Muscle layer of colon (tissue), 2 donors: ENCODE measurements around the gene MX1.

Source experiments
- H3K27ac ChIP-seq: one replicate; pipeline ENCODE4 v1.7.0; 2013; ENCODE audit warnings: low read depth, mild to moderate bottlenecking, low read length, moderate library complexity
- H3K27me3 ChIP-seq, 2 donors: one replicate each; pipeline ENCODE4 v1.7.0; 2013; ENCODE audit warnings: low read length in 2 of 2, mild to moderate bottlenecking in 2 of 2; ENCODE audit not compliant: insufficient read depth in 2 of 2, control insufficient read depth in 1 of 2
- H3K36me3 ChIP-seq: one replicate; pipeline ENCODE4 v1.7.0; 2013; ENCODE audit warnings: mild to moderate bottlenecking, low read length; ENCODE audit not compliant: insufficient read depth
- H3K4me1 ChIP-seq: one replicate; pipeline ENCODE4 v1.7.0; 2013; ENCODE audit warnings: mild to moderate bottlenecking, low read length; ENCODE audit not compliant: insufficient read depth
- H3K4me3 ChIP-seq, 2 donors: one replicate each; pipeline ENCODE4 v1.7.0; 2013; ENCODE audit warnings: low read length in 2 of 2, low read depth in 1 of 2, mild to moderate bottlenecking in 1 of 2, moderate library complexity in 1 of 2
- H3K9ac ChIP-seq: one replicate; pipeline ENCODE4 v1.7.0; 2013; ENCODE audit warnings: low read length
- H3K9me3 ChIP-seq: one replicate; pipeline ENCODE4 v1.7.0; 2013; ENCODE audit warnings: mild to moderate bottlenecking, low read length
- donor health status: abdominal sarcoma.
- donor health status: Adenocarcinoma of cecum.

MX1 gene

GRCh38 chr21:41500931-41501381 lies 74.9 kb downstream of the MX1 start:
- H3K9ac ChIP-seq, result no peak overlapping the region
- no peaks in the 10 kb centered on the region for H3K9me3 ChIP-seq
- peaks cover 0 to 4% of the 10 kb centered on the region in 2 donors for H3K27me3 ChIP-seq
- no peaks in the 10 kb centered on the region for H3K4me1 ChIP-seq
- no peaks in the 10 kb centered on the region for H3K36me3 ChIP-seq
- H3K27ac ChIP-seq, result no peak overlapping the region
- no peak overlapping the region for H3K4me3 ChIP-seq

DNA sequence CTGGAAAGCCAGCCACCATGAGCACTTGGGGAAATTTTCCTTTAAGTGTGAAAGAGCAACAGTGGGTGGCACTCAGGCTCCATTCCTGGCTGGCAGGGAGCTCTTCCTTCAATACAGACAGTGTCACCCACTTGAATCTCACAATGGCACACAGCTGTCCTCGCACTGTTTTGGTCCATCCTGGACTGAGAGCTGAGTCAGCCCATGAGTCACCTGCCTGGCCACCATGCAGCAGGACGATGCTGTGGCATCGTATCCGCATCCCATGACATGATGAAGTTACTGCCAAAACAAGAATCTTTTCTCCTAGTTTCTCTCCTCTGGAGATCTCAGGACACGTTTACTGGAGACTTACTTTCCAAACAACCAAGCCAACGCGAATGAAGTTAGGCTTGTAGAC lies 75.9 kb downstream of the MX1 start:
- Histone ChIP-seq H3K9ac (no peak overlapping the region), H3K9me3 (no peaks in the 10 kb centered on the region), H3K4me1 (no peaks in the 10 kb centered on the region), H3K36me3 (no peaks in the 10 kb centered on the region), H3K27me3 (peaks cover 0 to 12% of the 10 kb centered on the region in 2 donors), H3K4me3 (no peak overlapping the region), H3K27ac (no peak overlapping the region)

DNA sequence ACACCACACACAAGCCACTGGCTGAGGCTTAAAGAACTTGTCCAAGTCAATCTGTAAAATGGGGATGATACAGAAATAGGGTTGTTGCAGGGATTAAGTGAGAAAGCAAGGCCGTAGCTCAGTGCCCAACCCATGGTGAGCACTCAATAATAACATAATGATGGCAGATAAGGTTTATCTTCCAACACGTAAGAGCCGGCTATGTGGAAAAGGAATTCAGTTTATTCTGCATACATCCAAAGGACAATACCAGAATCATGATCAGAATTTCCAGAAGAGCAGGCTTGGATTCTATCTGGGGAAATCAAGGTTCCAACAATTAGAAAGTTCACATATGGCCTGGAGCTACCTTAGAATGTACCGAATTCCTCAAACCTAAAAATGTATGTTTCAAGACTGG lies 77.3 kb downstream of the MX1 start:
- no peak overlapping the region for H3K27ac ChIP-seq
- no peaks in the 10 kb centered on the region for H3K9me3 ChIP-seq
- no peaks in the 10 kb centered on the region for H3K4me1 ChIP-seq
- no peak overlapping the region for H3K4me3 ChIP-seq
- H3K27me3 ChIP-seq, result peaks cover 0 to 24% of the 10 kb centered on the region in 2 donors
- H3K9ac ChIP-seq, result no peak overlapping the region
- H3K36me3 ChIP-seq, result no peaks in the 10 kb centered on the region

DNA sequence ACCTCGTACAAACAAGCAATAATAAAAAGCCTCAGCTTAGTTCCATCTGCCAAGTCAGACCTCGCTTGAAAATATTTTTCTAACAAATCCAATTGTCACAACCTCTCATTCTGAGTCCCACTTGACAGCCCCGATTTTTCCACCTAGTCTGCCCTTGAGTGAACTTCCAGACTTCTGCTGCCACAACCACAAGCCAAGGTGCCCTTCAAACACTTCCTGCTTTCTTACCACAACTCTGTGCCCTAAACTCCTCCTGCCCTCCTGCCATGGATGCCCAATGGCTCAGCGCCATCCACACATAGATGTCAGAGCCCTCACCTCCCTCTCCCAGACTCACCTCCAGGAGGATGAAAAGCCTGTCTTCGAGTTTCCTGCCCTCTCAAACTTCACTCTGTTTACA lies 78.0 kb downstream of the MX1 start:
- H3K27me3 ChIP-seq, result peaks cover 7 to 31% of the 10 kb centered on the region in 2 donors
- no peaks in the 10 kb centered on the region for H3K36me3 ChIP-seq
- H3K27ac ChIP-seq, result no peak overlapping the region
- H3K4me1 ChIP-seq, result no peaks in the 10 kb centered on the region
- no peak overlapping the region for H3K4me3 ChIP-seq
- H3K9me3 ChIP-seq, result no peaks in the 10 kb centered on the region
- no peak overlapping the region for H3K9ac ChIP-seq

- no peaks in the 10 kb centered on the region for H3K36me3 ChIP-seq
- H3K9ac ChIP-seq, result no peak overlapping the region
These were observed 80.1 kb downstream of the MX1 start for GRCh38 chr21:41506005-41506594.

DNA sequence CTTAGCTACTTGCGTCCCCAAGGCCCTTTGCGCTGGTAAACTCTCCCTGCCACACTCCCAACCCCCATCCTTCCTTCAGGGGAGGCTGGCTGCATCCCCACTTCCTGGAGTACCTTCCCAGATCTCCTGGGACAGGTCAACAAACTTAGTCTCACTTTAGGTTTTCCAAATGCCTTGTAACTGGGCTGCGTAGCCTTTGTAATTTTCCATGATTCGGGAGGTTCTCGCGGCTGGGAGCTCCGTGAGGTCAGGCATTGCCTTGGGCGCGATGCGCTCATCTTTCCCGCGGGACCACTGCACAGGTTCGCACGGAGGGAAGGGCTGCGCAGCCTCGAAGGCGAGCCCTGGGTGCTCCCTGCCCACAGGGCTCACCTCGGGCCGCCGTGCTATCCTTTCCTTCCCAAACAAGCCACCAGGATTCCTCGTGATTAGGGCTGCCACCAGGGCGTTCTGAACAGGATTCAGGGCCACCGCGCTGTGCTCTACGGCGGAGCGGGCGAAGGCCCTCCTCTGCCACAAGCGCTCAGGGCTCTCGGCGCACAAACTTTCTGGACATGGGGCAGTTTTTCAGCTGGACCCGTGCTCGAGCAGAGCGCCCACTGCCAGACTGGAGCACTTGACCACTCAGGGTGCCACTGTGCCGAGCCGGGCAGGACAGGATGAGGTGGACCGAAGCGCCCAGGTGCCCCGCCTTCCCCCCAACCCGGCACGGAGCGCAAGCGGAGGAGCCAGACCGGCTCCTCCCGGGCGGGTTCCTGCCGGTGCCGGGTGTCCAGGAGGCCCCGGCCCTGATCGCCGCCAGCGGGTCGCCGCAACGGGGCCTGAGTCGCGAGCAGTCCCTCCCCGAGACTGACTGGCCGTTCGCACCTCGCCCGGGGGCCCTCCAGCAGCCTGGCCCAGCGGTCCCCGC lies 80.8 kb downstream of the MX1 start:
- H3K9me3 ChIP-seq, result no peaks in the 10 kb centered on the region
- no peak overlapping the region for H3K27ac ChIP-seq
- no peak overlapping the region for H3K4me3 ChIP-seq
- peaks cover 8 to 40% of the 10 kb centered on the region in 2 donors for H3K27me3 ChIP-seq
- no peaks in the 10 kb centered on the region for H3K36me3 ChIP-seq
- H3K9ac ChIP-seq, result no peak overlapping the region
- H3K4me1 ChIP-seq, result no peaks in the 10 kb centered on the region

More at GRCh38 chr21:41506005-41506594, 80.1 kb downstream of the MX1 start:
- Histone ChIP-seq H3K4me3 (no peak overlapping the region), H3K27me3 (peaks cover 8 to 40% of the 10 kb centered on the region in 2 donors), H3K4me1 (no peaks in the 10 kb centered on the region), H3K27ac (no peak overlapping the region), H3K9me3 (no peaks in the 10 kb centered on the region)

- Histone ChIP-seq H3K27ac (no peak within 1 kb of the TSS), H3K9me3 (no peaks in the 10 kb centered on the region), H3K36me3 (no peaks in the 10 kb centered on the region), H3K9ac (no peak within 1 kb of the TSS), H3K4me3 (peak within 1 kb of the TSS in 1 of 2 donors; percentile 7), H3K27me3 (peaks cover 8 to 40% of the 10 kb centered on the region in 2 donors), H3K4me1 (no peaks in the 10 kb centered on the region)
These were observed 81.7 kb downstream of the MX1 start, which contains the start of gene TMPRSS2 for GRCh38 chr21:41507521-41508414. TMPRSS2 (minus strand) TSS chr21:41508158; CDS start chr21:41498133, 10,025 bp downstream.

- Histone ChIP-seq H3K9me3 (no peaks in the 10 kb centered on the region), H3K9ac (no peak overlapping the region), H3K4me3 (no peak overlapping the region), H3K27me3 (peaks cover 8 to 40% of the 10 kb centered on the region in 2 donors), H3K4me1 (no peaks in the 10 kb centered on the region), H3K36me3 (no peaks in the 10 kb centered on the region), H3K27ac (no peak overlapping the region)
These were observed 82.5 kb downstream of the MX1 start for GRCh38 chr21:41508415-41509144.
